Left ventricle myocardium inferior (tissue), 1 donor: Measurements from ENCODE around the gene LEFTY1. TPM values are rescaled to one million over a fixed set of nuclear protein-coding genes. Genes with fewer than 3 reads are reported as not detected.

Experiments
- DNase-seq: peaks from one replicate; pipeline ENCODE4 v3.0.0-alpha.2; 2020
- H3K27ac ChIP-seq: fragments of 200-600 bp; replicated peaks from 2 replicates; pipeline ENCODE4 v1.8.0; 2021
- H3K27me3 ChIP-seq: fragments of 200-600 bp; 2 replicates; pipeline ENCODE4 v1.8.0; 2021; ENCODE audit warnings: low read depth
- H3K36me3 ChIP-seq: fragments of 200-600 bp; 2 replicates; pipeline ENCODE4 v1.8.0; 2021
- H3K4me1 ChIP-seq: fragments of 200-600 bp; 2 replicates; pipeline ENCODE4 v1.8.0; 2021
- H3K4me3 ChIP-seq: fragments of 200-600 bp; 2 replicates; pipeline ENCODE4 v1.8.0; 2021; ENCODE audit warnings: mild to moderate bottlenecking, moderate library complexity
- H3K9me3 ChIP-seq: fragments of 200-600 bp; replicated peaks from 2 replicates; pipeline ENCODE4 v1.8.0; 2021
- CTCF ChIP-seq: fragments of 200-600 bp; IDR thresholded peaks from 2 replicates; pipeline ENCODE4 v1.8.0; 2021; ENCODE audit warnings: antibody characterized with exemption, mild to moderate bottlenecking, borderline replicate concordance
- intact Hi-C: fragments of 100-400 bp; cut with micrococcal nuclease; formaldehyde crosslinking; loops from one replicate; pipeline ENCODE4 v1.11.0; 2022
- total RNA-seq: library from RNA; stranded (reverse); fragmentation: NEBNext Ultra II Directional; extraction: Animal tissue kit (Norgen Biotek cat#: 25700); gene quantifications from one replicate; pipeline ENCODE4 v1.2.1, GENCODE V29; 2021
- donor health status: DM: no; HTN: yes; CAD: no; lungs with severe emphysema.

LEFTY1 gene
- total RNA-seq, 1 donor from 2014 or later = 0.55 TPM

- peak; percentile 96 for DNase-seq
- peaks cover 23% of the 10 kb centered on the region for H3K36me3 ChIP-seq
- H3K4me3 ChIP-seq = peak within 1 kb of the TSS; percentile 82
- no peak for TF ChIP-seq CTCF
- peaks cover 48% of the 10 kb centered on the region for H3K4me1 ChIP-seq
- peak within 1 kb of the TSS; percentile 93 for H3K27ac ChIP-seq
- intact Hi-C loops = no loop called here
- H3K27me3 ChIP-seq = no peaks in the 10 kb centered on the region
- H3K9me3 ChIP-seq = no peaks in the 10 kb centered on the region
Measured at GRCh38 chr1:225923692-225924555, 35.0 kb upstream of the LEFTY1 start, which contains the start of gene PYCR2. PYCR2 (minus strand) TSS chr1:225924250; CDS start chr1:225924110, 140 bp downstream.

- Histone ChIP-seq H3K4me3 (peak overlapping the region; percentile 82), H3K9me3 (no peaks in the 10 kb centered on the region), H3K4me1 (peaks cover 48% of the 10 kb centered on the region), H3K27ac (peak overlapping the region; percentile 93), H3K36me3 (peaks cover 26% of the 10 kb centered on the region), H3K27me3 (no peaks in the 10 kb centered on the region)
- no peak for DNase-seq
- intact Hi-C loops = no loop called here
- no peak for TF ChIP-seq CTCF
Measured at GRCh38 chr1:225923381-225923691, 34.4 kb upstream of the LEFTY1 start.

GRCh38 chr1:225921734-225922709 lies 33.1 kb upstream of the LEFTY1 start:
- peaks cover 48% of the 10 kb centered on the region for H3K4me1 ChIP-seq
- H3K4me3 ChIP-seq = no peak overlapping the region
- intact Hi-C loops = no loop called here
- H3K27me3 ChIP-seq = no peaks in the 10 kb centered on the region
- no peak for TF ChIP-seq CTCF
- no peak for DNase-seq
- peaks cover 26% of the 10 kb centered on the region for H3K36me3 ChIP-seq
- no peak overlapping the region for H3K27ac ChIP-seq
- H3K9me3 ChIP-seq = no peaks in the 10 kb centered on the region

- Histone ChIP-seq H3K27ac (peak overlapping the region; percentile 37), H3K9me3 (no peaks in the 10 kb centered on the region), H3K27me3 (no peaks in the 10 kb centered on the region), H3K4me1 (peaks cover 47% of the 10 kb centered on the region), H3K4me3 (no peak overlapping the region), H3K36me3 (peaks cover 35% of the 10 kb centered on the region)
- no peak for TF ChIP-seq CTCF
- intact Hi-C loops = no loop called here
- DNase-seq = peak; percentile 73
Measured at GRCh38 chr1:225919906-225920305, 31.0 kb upstream of the LEFTY1 start.

- Histone ChIP-seq H3K4me3 (no peak overlapping the region), H3K4me1 (peaks cover 34% of the 10 kb centered on the region), H3K27me3 (no peaks in the 10 kb centered on the region), H3K9me3 (no peaks in the 10 kb centered on the region), H3K27ac (no peak overlapping the region), H3K36me3 (peaks cover 37% of the 10 kb centered on the region)
- intact Hi-C loops = no loop called here
- no peak for TF ChIP-seq CTCF
- no peak for DNase-seq
Measured at GRCh38 chr1:225918280-225918679, 29.3 kb upstream of the LEFTY1 start.
